ENCODE results near the gene ZNF691.

GRCh38 chr1:42860339-42861013 is 14.1 kb downstream of the ZNF691 start:
- TF ChIP-seq CTCF (conservative IDR thresholded peaks at IDR 0.05 in 1 of 2, IDR thresholded peaks at IDR 0.05 in 1 of 2; ENCODE audit: extremely low read depth in 1 of 2, insufficient read depth in 1 of 2, low read depth in 1 of 2, low read length in 2 of 2), result peak in 1 of 2 donors; percentile 21
- no peak for TF ChIP-seq EZH2 (IDR thresholded peaks at IDR 0.05; ENCODE audit: borderline replicate concordance, low read length)
